Progenitor cell of endocrine pancreas (in vitro differentiated cells): ENCODE data around the gene MAD1L1. TPM values are rescaled to one million over a fixed set of nuclear protein-coding genes. Genes with fewer than 3 reads are reported as not detected.
"Not testable (repeated sequence)": the region's sequence is repeated elsewhere in the genome, so short reads cannot be mapped to it uniquely, and the experiment has no call there.

Source experiments
- DNase-seq: peaks from one replicate; pipeline ENCODE4 v3.0.0; 2021; ENCODE audit warnings: low spot score; ENCODE audit not compliant: unreplicated experiment
- H3K27ac Mint-ChIP-seq: 2 replicates; pipeline ENCODE4 v1.8.0; 2021; ENCODE audit warnings: mild to moderate bottlenecking, moderate library complexity, mixed read lengths
- H3K27me3 Mint-ChIP-seq: 2 replicates; pipeline ENCODE4 v1.8.0; 2021; ENCODE audit warnings: mixed read lengths
- H3K36me3 Mint-ChIP-seq: 2 replicates; pipeline ENCODE4 v1.8.0; 2022; ENCODE audit warnings: mixed read lengths; ENCODE audit not compliant: insufficient read depth
- H3K4me1 Mint-ChIP-seq: 2 replicates; pipeline ENCODE4 v1.8.0; 2021; ENCODE audit warnings: low read depth, mixed read lengths
- H3K4me3 Mint-ChIP-seq: 2 replicates; pipeline ENCODE4 v1.8.0; 2021; ENCODE audit warnings: low read depth, mild to moderate bottlenecking, moderate library complexity, mixed read lengths
- H3K9me3 Mint-ChIP-seq: 2 replicates; pipeline ENCODE4 v1.8.0; 2021; ENCODE audit warnings: low read depth, mixed read lengths
- total RNA-seq: library from RNA; stranded (reverse); gene quantifications from 2 replicates; pipeline ENCODE4 v1.2.1, GENCODE V29; 2021
- TF ChIP-seq, protein P1 (sequence below): fragments of 200-600 bp; sonication (generic); IDR thresholded peaks from one replicate; pipeline ENCODE4 v1.5.0; 2021; ENCODE audit warnings: antibody characterized with exemption, mild to moderate bottlenecking; ENCODE audit not compliant: unreplicated experiment

Gene MAD1L1
- total RNA-seq, 1 donor from 2014 or later = 49.8 TPM

DNA sequence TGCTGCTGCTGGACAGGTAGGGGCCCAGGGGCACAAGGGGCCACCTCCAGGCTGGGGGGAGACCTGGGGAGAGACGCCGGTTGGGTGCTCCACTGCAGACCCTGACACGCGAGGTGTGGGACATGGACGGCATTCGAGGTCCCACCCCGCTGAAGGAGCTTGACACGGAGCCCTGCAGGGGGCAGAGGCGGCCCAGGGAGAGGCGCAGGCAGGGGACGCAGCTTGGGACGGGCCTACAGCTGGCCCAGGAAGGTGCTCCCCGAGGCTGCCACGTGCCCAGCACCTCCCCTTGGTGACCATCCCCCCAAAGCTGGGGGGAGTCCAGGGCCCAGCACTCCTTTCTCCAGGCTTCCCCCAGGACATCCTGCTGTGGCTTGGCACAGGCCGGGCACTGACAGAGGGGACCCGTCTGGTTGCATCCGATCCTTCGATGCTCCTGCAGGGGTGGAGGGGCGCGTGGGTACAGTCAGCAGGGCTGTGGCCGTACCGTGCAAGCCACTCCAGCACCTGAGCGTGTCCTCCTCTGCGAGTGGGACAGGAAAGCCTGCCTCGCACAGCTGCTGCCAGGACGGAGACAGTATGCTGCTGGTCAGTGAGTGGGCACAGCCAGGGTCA lies 388.3 kb downstream of the MAD1L1 start:
- no peak overlapping the region for H3K4me3 Mint-ChIP-seq
- H3K27me3 Mint-ChIP-seq = no peaks in the 10 kb centered on the region
- no peak for DNase-seq
- H3K4me1 Mint-ChIP-seq = peaks cover 1% of the 10 kb centered on the region
- H3K36me3 Mint-ChIP-seq = peaks cover 4% of the 10 kb centered on the region
- H3K9me3 Mint-ChIP-seq = no peaks in the 10 kb centered on the region
- TF ChIP-seq, protein P1, sequence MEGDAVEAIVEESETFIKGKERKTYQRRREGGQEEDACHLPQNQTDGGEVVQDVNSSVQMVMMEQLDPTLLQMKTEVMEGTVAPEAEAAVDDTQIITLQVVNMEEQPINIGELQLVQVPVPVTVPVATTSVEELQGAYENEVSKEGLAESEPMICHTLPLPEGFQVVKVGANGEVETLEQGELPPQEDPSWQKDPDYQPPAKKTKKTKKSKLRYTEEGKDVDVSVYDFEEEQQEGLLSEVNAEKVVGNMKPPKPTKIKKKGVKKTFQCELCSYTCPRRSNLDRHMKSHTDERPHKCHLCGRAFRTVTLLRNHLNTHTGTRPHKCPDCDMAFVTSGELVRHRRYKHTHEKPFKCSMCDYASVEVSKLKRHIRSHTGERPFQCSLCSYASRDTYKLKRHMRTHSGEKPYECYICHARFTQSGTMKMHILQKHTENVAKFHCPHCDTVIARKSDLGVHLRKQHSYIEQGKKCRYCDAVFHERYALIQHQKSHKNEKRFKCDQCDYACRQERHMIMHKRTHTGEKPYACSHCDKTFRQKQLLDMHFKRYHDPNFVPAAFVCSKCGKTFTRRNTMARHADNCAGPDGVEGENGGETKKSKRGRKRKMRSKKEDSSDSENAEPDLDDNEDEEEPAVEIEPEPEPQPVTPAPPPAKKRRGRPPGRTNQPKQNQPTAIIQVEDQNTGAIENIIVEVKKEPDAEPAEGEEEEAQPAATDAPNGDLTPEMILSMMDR = no peak
- no peak overlapping the region for H3K27ac Mint-ChIP-seq

DNA sequence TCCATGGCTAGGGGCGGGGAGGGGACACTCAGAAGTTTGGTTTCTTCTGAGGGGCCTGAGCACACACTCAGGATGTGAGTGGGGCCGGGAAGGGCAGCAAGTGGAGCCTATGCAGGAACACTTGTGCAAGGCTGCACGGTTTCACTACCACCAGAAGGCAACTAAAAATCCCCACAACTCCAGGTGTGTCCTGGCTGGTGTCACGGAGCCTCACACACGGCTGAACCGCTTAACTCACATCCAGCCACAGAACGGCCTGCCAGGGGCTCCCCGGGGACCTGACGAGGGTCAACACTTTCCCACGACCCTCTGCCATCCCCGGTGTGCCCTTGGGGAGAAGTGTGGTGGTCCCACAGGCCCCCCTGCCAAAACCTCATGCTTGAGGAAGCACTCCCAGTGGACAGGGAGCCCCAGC lies 388.8 kb downstream of the MAD1L1 start:
- TF ChIP-seq, protein P1 = no peak
- no peak for DNase-seq
- no peak overlapping the region for H3K27ac Mint-ChIP-seq
- no peaks in the 10 kb centered on the region for H3K9me3 Mint-ChIP-seq
- no peak overlapping the region for H3K4me3 Mint-ChIP-seq
- peaks cover 4% of the 10 kb centered on the region for H3K36me3 Mint-ChIP-seq
- no peaks in the 10 kb centered on the region for H3K27me3 Mint-ChIP-seq
- peaks cover under 1% of the 10 kb centered on the region for H3K4me1 Mint-ChIP-seq

DNA sequence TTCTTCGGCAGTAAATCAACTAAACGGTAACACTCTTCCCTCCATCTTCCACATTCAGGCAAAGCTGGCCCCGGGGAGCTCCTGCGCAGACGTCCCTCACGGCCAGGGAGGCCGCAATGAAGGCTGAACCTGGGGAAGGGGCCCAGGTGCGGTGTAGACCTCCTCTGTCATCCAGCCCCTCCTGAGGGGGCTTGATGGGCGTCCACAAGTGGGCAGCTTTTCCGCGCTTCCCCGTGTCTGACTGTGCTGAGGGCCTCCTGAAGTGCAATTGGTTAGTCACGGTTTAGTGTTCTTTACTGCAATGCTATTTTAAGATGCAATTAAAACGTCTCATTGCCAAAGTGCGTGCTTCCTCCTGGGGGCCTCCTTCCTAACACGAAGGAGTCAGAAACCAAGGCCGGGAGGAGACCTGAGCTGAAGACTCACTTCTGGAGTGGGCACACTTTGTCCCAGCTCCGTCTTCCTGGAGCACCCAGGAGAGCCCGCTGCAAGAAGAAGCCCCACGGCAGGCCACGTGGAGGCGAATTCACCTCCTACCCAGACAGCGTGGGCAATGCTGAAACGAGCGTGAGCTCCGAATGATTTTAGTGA lies 389.4 kb downstream of the MAD1L1 start:
- no peak for DNase-seq
- H3K9me3 Mint-ChIP-seq = no peaks in the 10 kb centered on the region
- H3K36me3 Mint-ChIP-seq = peaks cover 4% of the 10 kb centered on the region
- H3K4me1 Mint-ChIP-seq = no peaks in the 10 kb centered on the region
- TF ChIP-seq, protein P1 = no peak
- no peaks in the 10 kb centered on the region for H3K27me3 Mint-ChIP-seq
- H3K27ac Mint-ChIP-seq = peak overlapping the region; percentile 62
- H3K4me3 Mint-ChIP-seq = no peak overlapping the region

- DNase-seq = no peak
- Mint-ChIP-seq H3K9me3 (no peaks in the 10 kb centered on the region), H3K27ac (no peak overlapping the region), H3K4me1 (no peaks in the 10 kb centered on the region), H3K36me3 (peaks cover 4% of the 10 kb centered on the region), H3K4me3 (no peak overlapping the region), H3K27me3 (no peaks in the 10 kb centered on the region)
- TF ChIP-seq, protein P1 = no peak
Measured at GRCh38 chr7:1842321-1843221, 390.2 kb downstream of the MAD1L1 start.

GRCh38 chr7:1841286-1842021 lies 391.3 kb downstream of the MAD1L1 start:
- not testable (repeated sequence) for H3K4me1 Mint-ChIP-seq, H3K27me3 Mint-ChIP-seq, H3K4me3 Mint-ChIP-seq, H3K27ac Mint-ChIP-seq, DNase-seq, H3K9me3 Mint-ChIP-seq, H3K36me3 Mint-ChIP-seq

DNA sequence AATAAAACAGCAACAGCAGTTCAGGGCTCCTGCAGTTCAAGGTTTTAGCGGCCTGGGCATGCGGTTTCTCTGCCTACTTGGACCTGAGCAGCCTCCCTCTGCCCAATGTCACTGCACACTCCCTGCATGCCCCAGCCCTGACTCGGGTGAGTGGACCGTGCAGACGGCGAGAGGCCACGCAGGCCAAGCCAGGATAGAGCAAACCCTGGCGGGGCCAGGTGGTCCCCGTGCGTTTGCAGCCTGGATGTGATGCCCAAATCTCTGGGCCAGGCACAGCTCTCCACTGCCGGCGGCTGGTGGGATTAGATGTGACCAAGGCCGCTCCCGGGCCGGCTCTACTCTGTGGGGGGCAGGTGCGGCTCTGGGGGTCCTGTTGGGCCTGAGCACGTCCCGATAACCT lies 392.0 kb downstream of the MAD1L1 start:
- not testable (repeated sequence) for H3K4me1 Mint-ChIP-seq, H3K4me3 Mint-ChIP-seq, H3K27me3 Mint-ChIP-seq, H3K27ac Mint-ChIP-seq, DNase-seq, H3K9me3 Mint-ChIP-seq, H3K36me3 Mint-ChIP-seq
